KG1 (cell line): ENCODE results near the gene STK39.

Experiments used
- DNase-seq: peaks from one replicate; lab custom pipeline; 2025; lab: John Stamatoyannopoulos, UW

Gene STK39

DNA sequence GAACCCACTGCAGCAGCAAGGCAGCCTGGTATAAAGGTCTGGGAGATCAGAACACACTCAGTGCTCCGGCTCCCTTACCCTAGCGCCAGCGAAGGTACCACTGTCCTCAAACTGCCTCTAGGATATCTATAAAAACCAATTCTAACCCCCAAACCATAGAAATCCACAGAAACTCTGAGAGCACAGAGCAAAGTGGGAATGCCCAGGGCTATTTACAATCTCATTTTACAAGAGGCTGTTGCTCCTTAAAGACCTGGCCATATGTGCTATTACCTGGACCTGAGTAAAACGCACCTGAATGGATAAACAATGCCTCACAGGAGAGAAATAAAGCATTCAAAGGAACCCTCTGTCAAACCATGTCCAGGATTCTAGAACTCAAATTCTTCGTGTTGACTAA lies 4.3 kb downstream of the STK39 start:
- no peak for DNase-seq

DNA sequence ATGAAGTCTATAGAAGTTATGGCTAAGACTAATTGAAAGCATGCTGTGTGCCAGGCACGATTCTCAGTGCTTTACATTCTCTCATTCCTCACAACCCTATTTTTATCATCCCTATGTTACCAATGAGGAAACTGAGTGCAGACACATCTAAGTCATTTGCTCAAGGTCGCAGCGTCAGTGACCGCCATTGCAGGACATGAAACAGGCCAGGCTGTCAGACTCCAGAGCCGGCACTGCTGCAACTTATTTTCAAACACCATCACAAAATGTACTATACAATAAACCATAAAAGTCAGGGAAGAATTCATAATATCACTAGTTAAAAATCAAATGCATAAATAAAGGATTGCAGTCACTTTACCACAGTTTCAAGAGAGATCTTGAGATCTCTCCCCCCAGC lies 5.6 kb downstream of the STK39 start:
- no peak for DNase-seq

GRCh38 chr2:168241208-168241607 lies 6.2 kb downstream of the STK39 start:
- no peak for DNase-seq

DNA sequence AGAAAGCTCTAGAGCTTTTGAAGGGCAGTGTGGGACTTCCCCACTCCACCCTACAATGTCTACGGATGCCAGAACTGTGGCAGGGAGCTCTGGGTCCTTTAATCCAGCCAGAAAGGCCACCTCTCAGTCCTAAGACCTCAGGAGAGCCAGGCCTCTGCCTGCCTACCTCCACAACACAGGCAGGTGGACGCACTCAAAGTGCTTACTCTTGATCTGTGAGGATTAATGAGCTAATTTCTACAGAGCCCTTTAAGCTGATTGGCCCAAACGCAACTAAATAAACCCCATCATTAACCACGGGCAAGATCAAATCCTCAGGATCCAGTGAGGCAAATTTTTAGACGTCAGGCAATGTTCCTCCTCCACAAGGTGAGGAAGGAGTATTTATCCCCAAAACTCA lies 8.1 kb downstream of the STK39 start:
- no peak for DNase-seq

- no peak for DNase-seq
These were observed 9.7 kb downstream of the STK39 start for GRCh38 chr2:168237741-168238140.

DNA sequence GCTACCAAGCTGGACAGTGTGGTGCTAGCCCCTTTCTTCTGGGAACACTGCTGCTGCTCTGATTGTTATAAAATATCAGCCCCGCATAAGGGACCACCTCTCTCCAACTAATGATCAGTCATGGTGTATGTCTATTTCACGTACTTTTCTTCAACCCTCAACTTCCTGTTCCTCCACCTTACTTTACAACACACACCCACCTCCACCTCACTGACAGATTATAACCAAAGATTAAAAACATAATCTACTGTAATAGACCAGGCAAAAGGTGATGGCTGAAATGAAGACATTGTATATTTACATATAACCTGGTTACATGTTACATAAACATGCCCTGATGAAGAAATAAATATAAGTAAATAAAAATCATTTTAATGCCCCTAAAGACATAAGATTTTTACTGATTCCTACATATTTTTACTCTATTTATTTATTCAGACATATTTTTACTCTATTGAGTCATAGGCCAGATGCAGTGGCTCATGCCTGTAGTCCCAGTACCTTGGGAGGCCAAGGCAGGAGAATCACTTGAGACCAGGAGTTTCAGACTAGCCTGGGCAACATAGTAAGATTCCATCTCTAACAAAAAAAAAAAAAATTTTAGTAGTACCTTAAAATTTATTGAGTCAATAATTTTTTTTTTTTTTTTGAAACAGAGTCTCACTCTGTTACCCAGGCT lies 12.8 kb downstream of the STK39 start:
- no peak for DNase-seq

DNA sequence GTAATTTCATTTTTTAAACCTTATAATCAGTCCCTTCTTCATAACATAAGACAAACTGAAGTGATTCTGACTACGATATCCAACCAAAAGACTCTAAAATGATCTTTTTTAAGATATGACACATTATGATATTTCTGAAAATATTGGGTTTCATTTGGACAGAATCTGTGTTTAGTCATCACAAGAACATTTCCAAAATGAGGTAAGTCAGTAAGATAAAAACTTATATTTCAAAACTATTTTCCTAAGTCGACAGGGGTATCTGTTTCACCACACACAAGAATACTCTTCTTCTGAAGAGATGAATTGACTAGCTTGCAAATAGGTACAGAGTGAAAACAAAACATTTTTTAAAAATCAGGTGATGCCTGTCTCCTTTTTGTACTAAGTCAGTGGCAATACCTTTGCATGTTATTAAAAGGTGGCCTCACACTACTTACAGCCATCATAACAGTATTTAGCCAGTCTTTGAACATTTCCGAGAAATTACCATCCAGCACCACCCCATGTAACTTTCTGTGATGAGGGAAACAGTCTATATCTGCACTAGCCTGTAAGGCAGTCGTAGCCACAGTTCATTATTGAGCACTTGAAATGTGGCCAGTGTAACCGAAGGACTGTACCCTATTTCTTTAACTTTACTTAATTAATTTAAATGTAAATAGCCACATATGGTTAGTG lies 13.5 kb downstream of the STK39 start:
- DNase-seq, result no peak

DNA sequence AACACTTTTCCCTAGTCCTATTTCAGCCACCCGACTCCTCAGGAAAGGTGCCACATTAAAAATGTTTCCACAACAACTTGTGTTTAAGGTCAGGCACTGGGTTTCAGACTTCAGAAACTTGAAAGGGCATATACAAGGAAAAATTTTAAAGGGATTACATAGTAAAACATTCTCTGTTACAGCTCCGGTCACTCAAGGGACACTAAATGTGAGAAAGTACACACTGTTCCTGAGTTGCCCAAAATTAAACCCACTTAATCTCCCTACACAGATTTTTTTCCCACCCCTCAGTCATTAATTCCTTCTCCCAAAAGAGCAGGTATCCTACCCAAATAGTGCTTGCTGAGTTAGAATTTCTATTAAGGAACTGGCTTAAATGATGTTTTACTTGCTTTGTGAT lies 14.2 kb downstream of the STK39 start:
- no peak for DNase-seq

GRCh38 chr2:168231609-168232241 lies 15.7 kb downstream of the STK39 start:
- no peak for DNase-seq

DNA sequence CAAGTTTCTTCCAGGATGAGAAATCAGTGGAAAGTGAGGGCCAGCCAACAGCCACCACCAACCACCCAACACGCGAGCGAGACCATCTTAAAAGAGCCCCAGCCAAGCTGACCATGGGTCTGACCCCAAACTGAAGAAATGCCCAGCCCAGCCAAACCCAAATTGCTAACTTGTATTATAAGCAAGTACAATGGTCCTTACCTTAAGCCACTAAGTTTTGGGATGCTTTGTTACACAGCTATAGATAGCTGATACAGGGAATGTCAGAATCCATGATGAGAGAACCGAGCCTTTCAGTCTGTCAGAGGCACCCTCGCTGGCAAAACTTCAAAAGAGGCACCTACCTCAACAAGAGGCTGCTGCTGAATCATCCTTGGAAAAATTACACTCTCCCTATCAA lies 17.0 kb downstream of the STK39 start:
- DNase-seq, result no peak

GRCh38 chr2:168224346-168224745 lies 23.0 kb downstream of the STK39 start:
- DNase-seq, result no peak

DNA sequence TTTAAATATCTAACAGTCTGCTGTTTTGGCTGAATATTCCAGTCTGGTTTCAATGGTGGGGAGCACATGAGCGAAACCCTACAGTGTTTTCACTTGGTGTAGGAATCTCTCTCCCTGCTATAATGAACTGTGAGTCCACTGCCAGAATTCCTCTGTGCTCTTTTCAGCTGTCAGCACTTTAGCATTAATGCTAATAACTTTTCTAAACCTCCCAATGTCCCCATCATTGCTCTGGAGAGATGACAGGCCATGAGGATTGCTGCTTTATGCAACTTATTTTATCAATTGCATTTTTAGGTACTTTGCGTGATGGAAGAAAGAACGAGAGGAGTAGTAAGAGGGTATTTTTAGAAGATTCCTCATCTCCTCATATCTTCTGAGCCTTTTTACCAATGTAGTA lies 25.3 kb downstream of the STK39 start:
- no peak for DNase-seq

DNA sequence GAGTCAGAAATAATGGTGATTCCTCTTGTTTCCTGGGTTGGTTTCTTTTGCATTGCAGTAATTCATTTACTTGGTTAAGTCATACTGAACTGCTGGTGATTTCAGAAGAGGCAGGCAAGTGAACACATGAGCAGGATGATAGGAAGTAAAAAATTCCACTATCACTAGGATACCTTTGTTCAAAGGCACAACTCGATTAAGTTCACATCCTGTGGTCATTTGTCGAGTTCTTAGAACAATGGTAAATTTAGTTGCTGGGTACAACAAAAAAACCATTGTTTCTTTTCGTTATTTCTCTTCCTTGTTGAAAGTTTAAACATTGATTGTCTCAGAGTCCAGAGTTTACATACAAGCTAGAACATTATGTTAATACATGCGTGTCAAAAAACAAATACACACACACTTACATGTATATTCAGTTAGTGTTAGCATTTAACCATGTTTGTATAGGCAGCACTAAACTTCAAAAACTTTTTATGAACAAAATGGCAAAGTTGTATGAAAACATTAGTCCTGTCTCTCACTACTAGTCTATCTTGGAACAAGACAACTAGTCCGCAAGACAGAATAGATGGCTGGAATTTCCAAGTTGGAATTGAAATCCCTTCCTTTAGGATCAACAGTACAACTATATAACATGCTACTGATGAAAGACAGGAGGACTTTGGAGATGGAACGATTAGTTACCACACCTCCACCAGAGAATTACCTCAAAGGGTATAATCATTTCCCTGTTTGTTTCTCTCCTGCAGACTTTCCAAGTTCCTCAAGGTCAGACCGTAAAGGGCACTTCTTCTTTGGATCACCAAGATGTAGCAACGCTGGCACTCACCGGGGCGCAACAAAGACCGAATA lies 26.2 kb downstream of the STK39 start:
- DNase-seq, result no peak

DNA sequence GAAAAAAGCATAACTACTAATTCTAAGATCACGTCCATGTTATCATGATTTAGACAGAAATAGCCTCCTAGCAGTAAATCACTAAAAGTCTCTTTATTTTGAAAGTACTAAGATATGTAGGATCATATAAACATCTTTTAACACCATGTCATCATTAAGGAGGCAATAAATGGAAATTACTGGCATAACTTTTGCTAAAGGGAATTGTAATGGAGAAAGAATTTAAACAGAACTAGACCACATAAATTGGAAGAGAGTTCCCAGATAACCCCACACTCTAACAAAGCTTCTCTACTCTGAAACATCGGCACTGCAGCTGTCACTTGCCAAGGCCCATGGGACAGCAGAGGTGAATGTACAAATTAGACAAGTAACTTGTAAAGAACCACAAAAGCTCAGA lies 29.5 kb downstream of the STK39 start:
- DNase-seq, result no peak

DNA sequence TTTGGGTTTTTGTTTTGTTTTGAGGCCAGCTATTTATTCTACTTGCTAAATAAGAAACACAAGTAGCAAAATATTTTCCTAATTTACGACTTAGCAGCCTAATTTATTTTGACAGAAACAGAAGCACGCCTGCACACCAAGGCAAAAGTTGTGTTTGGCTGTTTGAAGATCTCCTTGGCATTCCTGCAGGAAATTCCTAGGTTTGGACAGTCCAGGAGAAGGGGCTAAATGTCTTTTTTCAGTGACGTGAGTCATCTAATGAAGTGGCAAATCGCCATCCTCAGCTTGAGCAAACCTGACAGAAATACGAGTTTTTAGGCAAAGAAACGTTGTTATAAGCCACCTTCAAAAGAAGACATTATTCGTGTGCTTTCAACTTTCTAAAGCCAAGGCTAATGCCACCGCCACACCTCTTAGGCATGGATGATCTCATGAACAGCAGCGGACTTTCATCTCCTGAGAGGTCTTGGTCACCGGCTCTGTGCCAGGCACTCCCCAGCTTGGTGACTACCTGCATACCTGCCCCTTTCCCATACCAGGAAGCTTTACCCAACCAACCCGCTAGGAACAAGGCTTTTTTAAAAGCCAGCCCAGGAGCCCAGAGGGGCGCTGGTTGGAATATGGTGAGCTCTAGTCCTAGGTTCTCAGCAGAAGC lies 30.9 kb downstream of the STK39 start:
- DNase-seq, result no peak

- DNase-seq, result no peak
These were observed 31.6 kb downstream of the STK39 start for GRCh38 chr2:168215813-168216212.

GRCh38 chr2:168212866-168213265 lies 34.5 kb downstream of the STK39 start:
- no peak for DNase-seq

DNA sequence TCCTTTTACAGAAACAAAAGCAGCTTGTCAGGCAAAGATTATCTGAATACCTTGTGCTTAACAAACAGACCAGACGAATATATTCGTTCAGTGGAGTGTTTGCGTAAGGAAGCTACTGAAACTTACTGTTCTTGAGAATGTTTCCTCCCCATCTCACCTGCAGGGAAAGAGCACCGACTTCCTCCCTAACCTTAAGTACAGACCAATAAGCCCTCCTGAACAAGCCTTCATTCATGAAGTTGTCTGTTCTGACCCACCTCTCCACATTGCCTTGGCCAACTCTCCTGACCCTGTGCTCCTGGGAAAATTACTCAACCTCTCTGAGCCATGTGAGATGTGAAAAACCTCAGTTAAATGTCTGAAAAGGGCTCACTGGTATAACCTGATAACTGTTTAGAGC lies 35.2 kb downstream of the STK39 start:
- no peak for DNase-seq

DNA sequence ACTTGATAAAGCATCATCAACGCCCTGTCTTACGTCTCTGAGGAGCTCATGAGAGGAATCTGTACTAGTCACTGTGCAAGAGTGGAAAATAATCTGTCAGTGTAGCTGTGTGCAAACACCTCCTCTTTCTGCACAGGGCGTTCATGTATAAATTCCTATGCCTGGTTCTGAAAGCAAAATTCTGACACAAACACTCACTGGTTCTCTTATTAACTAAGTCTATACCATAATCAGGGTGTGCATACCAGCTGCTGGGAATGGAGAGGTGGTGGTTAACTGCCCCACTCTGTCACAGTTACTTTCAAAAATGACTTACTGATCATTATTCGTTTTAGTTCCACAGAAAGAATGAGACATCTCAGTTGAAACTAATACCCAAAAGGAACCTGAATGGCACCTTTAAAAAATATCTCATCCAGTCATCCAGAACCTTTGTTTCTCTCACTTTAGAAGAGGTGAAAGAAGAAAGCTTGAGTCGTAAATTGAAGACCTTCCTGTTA lies 35.7 kb downstream of the STK39 start:
- no peak for DNase-seq

DNA sequence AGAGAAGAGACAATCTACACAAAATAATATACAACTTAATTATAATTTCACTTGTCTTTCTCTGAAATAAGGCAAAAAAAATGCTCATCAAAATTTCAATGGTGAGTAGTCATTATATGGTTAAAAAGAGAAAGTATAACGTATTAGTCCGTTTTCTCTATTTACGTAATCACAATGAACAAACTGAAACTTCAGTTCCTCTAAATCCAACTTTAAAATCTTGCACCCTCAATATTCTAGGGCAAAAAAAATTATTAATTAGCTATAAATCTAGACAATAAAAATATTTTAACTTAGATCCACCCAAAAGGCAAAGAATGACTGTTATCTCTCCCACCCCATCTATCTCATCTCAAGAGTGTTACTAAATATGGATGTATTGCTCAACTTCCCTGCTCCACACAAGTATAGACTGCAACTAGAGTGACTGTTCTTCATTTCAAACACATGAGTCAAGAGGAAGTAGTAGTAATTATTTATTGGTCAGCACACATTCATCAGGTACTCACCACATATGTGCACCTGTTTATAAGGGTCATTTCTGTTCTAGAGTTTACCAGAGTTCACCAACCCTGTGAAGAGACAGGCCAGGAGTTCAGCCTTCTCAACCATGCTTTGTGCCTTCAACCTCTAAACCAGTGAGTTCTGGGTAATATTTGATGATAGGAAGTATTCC lies 36.4 kb downstream of the STK39 start:
- peak; percentile 26 for DNase-seq

- no peak for DNase-seq
These were observed 37.0 kb downstream of the STK39 start for GRCh38 chr2:168210216-168210894.
